ENCODE data around the gene ADGRF1. TPM values are rescaled to one million over a fixed set of nuclear protein-coding genes. Genes with fewer than 3 reads are reported as not detected.

Gene ADGRF1
- total RNA-seq, 4 donors from 2014 or later, result 0.64 to 1.2 TPM; not detected in 2

GRCh38 chr6:46974786-46975185, 67.3 kb downstream of the ADGRF1 start:
- in situ Hi-C loops (cut with MboI; ENCODE audit: low pct_ligation_motif_present in 1 of 4, low pct_unique_long_range_greater_than_20kb in 1 of 4, low sequenced_read_pairs in 3 of 4), result no loop called here
- 68 to 83% methylated on average over 1 of the region's 1 CpG for WGBS, 2 donors (ENCODE audit: low coverage in 1 of 2)

GRCh38 chr6:46973029-46973428, 69.1 kb downstream of the ADGRF1 start:
- intact Hi-C loops (cut with DNase I; ENCODE audit: low total_unique reads), result no loop called here
- H3K27ac ChIP-seq, result no peak overlapping the region
- 35 to 69% methylated on average over 2 of the region's 2 CpGs for WGBS, 2 donors (ENCODE audit: low coverage in 1 of 2)
- H3K4me1 ChIP-seq, result no peaks in the 10 kb centered on the region
- no peaks in the 10 kb centered on the region for H3K9me3 ChIP-seq
- in situ Hi-C loops (cut with MboI; ENCODE audit: low pct_ligation_motif_present in 1 of 4, low pct_unique_long_range_greater_than_20kb in 1 of 4, low sequenced_read_pairs in 3 of 4), result no loop called here
- TF ChIP-seq POLR2AphosphoS5 (IDR thresholded peaks at IDR 0.05) (no peak), EP300 (IDR thresholded peaks at IDR 0.05; ENCODE audit: low read depth) (no peak), POLR2A (IDR thresholded peaks at IDR 0.05) (no peak)
- TF ChIP-seq, protein P1, sequence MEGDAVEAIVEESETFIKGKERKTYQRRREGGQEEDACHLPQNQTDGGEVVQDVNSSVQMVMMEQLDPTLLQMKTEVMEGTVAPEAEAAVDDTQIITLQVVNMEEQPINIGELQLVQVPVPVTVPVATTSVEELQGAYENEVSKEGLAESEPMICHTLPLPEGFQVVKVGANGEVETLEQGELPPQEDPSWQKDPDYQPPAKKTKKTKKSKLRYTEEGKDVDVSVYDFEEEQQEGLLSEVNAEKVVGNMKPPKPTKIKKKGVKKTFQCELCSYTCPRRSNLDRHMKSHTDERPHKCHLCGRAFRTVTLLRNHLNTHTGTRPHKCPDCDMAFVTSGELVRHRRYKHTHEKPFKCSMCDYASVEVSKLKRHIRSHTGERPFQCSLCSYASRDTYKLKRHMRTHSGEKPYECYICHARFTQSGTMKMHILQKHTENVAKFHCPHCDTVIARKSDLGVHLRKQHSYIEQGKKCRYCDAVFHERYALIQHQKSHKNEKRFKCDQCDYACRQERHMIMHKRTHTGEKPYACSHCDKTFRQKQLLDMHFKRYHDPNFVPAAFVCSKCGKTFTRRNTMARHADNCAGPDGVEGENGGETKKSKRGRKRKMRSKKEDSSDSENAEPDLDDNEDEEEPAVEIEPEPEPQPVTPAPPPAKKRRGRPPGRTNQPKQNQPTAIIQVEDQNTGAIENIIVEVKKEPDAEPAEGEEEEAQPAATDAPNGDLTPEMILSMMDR (IDR thresholded peaks at IDR 0.05), result no peak
- DNase-seq, result no peak
- no peaks in the 10 kb centered on the region for H3K36me3 ChIP-seq
- H3K27me3 ChIP-seq, result no peaks in the 10 kb centered on the region
- no peak overlapping the region for H3K4me3 ChIP-seq

More at GRCh38 chr6:46974786-46975185, 67.3 kb downstream of the ADGRF1 start:
- Histone ChIP-seq H3K27me3 (no peaks in the 10 kb centered on the region), H3K4me1 (no peaks in the 10 kb centered on the region), H3K4me3 (no peak overlapping the region), H3K36me3 (no peaks in the 10 kb centered on the region), H3K27ac (no peak overlapping the region), H3K9me3 (no peaks in the 10 kb centered on the region)
- intact Hi-C loops (cut with DNase I; ENCODE audit: low total_unique reads), result no loop called here
- TF ChIP-seq POLR2A (IDR thresholded peaks at IDR 0.05), result no peak
- TF ChIP-seq, protein P1 (IDR thresholded peaks at IDR 0.05), result no peak
- no peak for TF ChIP-seq POLR2AphosphoS5 (IDR thresholded peaks at IDR 0.05)
- no peak for DNase-seq

- H3K4me1 ChIP-seq, result no peaks in the 10 kb centered on the region
- in situ Hi-C loops (cut with MboI; ENCODE audit: low pct_ligation_motif_present in 1 of 4, low pct_unique_long_range_greater_than_20kb in 1 of 4, low sequenced_read_pairs in 3 of 4), result no loop called here
- intact Hi-C loops (cut with DNase I; ENCODE audit: low total_unique reads), result no loop called here
- H3K27ac ChIP-seq, result no peak overlapping the region
- H3K36me3 ChIP-seq, result no peaks in the 10 kb centered on the region
- no peak for DNase-seq
- TF ChIP-seq POLR2AphosphoS5 (IDR thresholded peaks at IDR 0.05) (no peak), POLR2A (IDR thresholded peaks at IDR 0.05) (no peak), EP300 (IDR thresholded peaks at IDR 0.05; ENCODE audit: low read depth) (no peak)
- TF ChIP-seq, protein P1 (IDR thresholded peaks at IDR 0.05), result no peak
- no peak overlapping the region for H3K4me3 ChIP-seq
- H3K9me3 ChIP-seq, result no peaks in the 10 kb centered on the region
- H3K27me3 ChIP-seq, result no peaks in the 10 kb centered on the region
- 27 to 38% methylated on average over 1 of the region's 1 CpG for WGBS, 2 donors (ENCODE audit: low coverage in 1 of 2)
Measured at GRCh38 chr6:46972531-46972930, 69.6 kb downstream of the ADGRF1 start.

GRCh38 chr6:46969206-46969605, 72.9 kb downstream of the ADGRF1 start:
- Histone ChIP-seq H3K27ac (no peak overlapping the region), H3K36me3 (no peaks in the 10 kb centered on the region), H3K9me3 (no peaks in the 10 kb centered on the region), H3K27me3 (no peaks in the 10 kb centered on the region), H3K4me1 (no peaks in the 10 kb centered on the region), H3K4me3 (no peak overlapping the region)
- TF ChIP-seq EP300 (IDR thresholded peaks at IDR 0.05; ENCODE audit: low read depth), result no peak
- no peak for TF ChIP-seq POLR2AphosphoS5 (IDR thresholded peaks at IDR 0.05)
- TF ChIP-seq POLR2A (IDR thresholded peaks at IDR 0.05), result no peak
- TF ChIP-seq, protein P1 (IDR thresholded peaks at IDR 0.05), result no peak
- DNase-seq, result no peak
- intact Hi-C loops (cut with DNase I; ENCODE audit: low total_unique reads) (no loop called here), in situ Hi-C loops (cut with MboI; ENCODE audit: low pct_ligation_motif_present in 1 of 4, low pct_unique_long_range_greater_than_20kb in 1 of 4, low sequenced_read_pairs in 3 of 4) (no loop called here)
- WGBS, 2 donors (ENCODE audit: low coverage in 1 of 2), result 46 to 64% methylated on average over 1 of the region's 1 CpG

All from transverse colon (tissue), 4 donors.